Stimulated activated naive CD8-positive, alpha-beta T cell treated with anti-CD3 and anti-CD28 coated beads, Interleukin-15, amount 100 ng/mL, for 72 hours (primary cell): ENCODE results near the gene KCTD18.
A peak's percentile ranks its signal among the peaks of the same experiment; 100 is the strongest.

Experiments used
- ATAC-seq: fragments of 150-1000 bp; cut with Tn5 transposase; 2 replicates; pipeline ENCODE4 v1.10.0; 2021; ENCODE audit warnings: mild to moderate bottlenecking, moderate library complexity
- DNase-seq, 2 donors: peaks; one replicate each; pipeline ENCODE4 v3.0.0; 2021 to 2022
- H3K27ac Mint-ChIP-seq, 2 donors: one replicate each; pipeline ENCODE4 v1.8.0; 2022; ENCODE audit warnings: mild to moderate bottlenecking in 2 of 2, mixed read lengths in 2 of 2, moderate library complexity in 2 of 2
- H3K27me3 Mint-ChIP-seq: one replicate; pipeline ENCODE4 v1.8.0; 2022; ENCODE audit warnings: mixed read lengths
- H3K4me1 Mint-ChIP-seq: one replicate; pipeline ENCODE4 v1.8.0; 2022; ENCODE audit warnings: mild to moderate bottlenecking, mixed read lengths
- H3K4me3 Mint-ChIP-seq, 2 donors: one replicate each; pipeline ENCODE4 v1.8.0; 2022; ENCODE audit warnings: mild to moderate bottlenecking in 2 of 2, mixed read lengths in 2 of 2, moderate library complexity in 1 of 2
- H3K9me3 Mint-ChIP-seq, 2 donors: one replicate each; pipeline ENCODE4 v1.8.0; 2022; ENCODE audit warnings: mixed read lengths in 2 of 2

The KCTD18 gene

GRCh38 chr2:200509612-200510433, at the start of gene KCTD18:
Gene KCTD18 (minus strand): TSS chr2:200510068. CDS start chr2:200507016, 3,052 bp downstream.
- peak within 1 kb of the TSS; percentile 93 to 95 for H3K27ac Mint-ChIP-seq
- H3K27me3 Mint-ChIP-seq, result no peaks in the 10 kb centered on the region
- no peaks in the 10 kb centered on the region for H3K9me3 Mint-ChIP-seq
- ATAC-seq (peak; percentile 98), DNase-seq (peak; percentile 89 to 92)
- peaks cover 12% of the 10 kb centered on the region for H3K4me1 Mint-ChIP-seq
- H3K4me3 Mint-ChIP-seq, result peak within 1 kb of the TSS; percentile 90 to 93

GRCh38 chr2:200540793-200541192, 30.9 kb upstream of the KCTD18 start:
- ATAC-seq (no peak), DNase-seq (no peak)
- Mint-ChIP-seq H3K27me3 (no peaks in the 10 kb centered on the region), H3K4me1 (no peaks in the 10 kb centered on the region), H3K27ac (no peak overlapping the region), H3K9me3 (no peaks in the 10 kb centered on the region), H3K4me3 (no peak overlapping the region)

GRCh38 chr2:200538139-200538538, 28.3 kb upstream of the KCTD18 start:
- ATAC-seq, result no peak
- Mint-ChIP-seq H3K27ac (no peak overlapping the region), H3K4me3 (no peak overlapping the region), H3K27me3 (no peaks in the 10 kb centered on the region), H3K4me1 (no peaks in the 10 kb centered on the region), H3K9me3 (no peaks in the 10 kb centered on the region)
- no peak for DNase-seq

GRCh38 chr2:200534572-200534971, 24.7 kb upstream of the KCTD18 start:
- Mint-ChIP-seq H3K4me3 (no peak overlapping the region), H3K4me1 (no peaks in the 10 kb centered on the region), H3K9me3 (no peaks in the 10 kb centered on the region), H3K27me3 (no peaks in the 10 kb centered on the region), H3K27ac (no peak overlapping the region)
- ATAC-seq, result no peak
- no peak for DNase-seq

GRCh38 chr2:200533754-200534153, 23.9 kb upstream of the KCTD18 start:
- H3K27ac Mint-ChIP-seq, result no peak overlapping the region
- no peak overlapping the region for H3K4me3 Mint-ChIP-seq
- peaks cover 1% of the 10 kb centered on the region for H3K4me1 Mint-ChIP-seq
- ATAC-seq (no peak), DNase-seq (no peak)
- no peaks in the 10 kb centered on the region for H3K27me3 Mint-ChIP-seq
- H3K9me3 Mint-ChIP-seq, result no peaks in the 10 kb centered on the region

GRCh38 chr2:200528228-200528627, 18.4 kb upstream of the KCTD18 start:
- peaks cover 28% of the 10 kb centered on the region for H3K4me1 Mint-ChIP-seq
- DNase-seq, result no peak
- peak overlapping the region in 1 of 2 donors; percentile 14 for H3K27ac Mint-ChIP-seq
- no peaks in the 10 kb centered on the region for H3K27me3 Mint-ChIP-seq
- no peak for ATAC-seq
- H3K4me3 Mint-ChIP-seq, result no peak overlapping the region
- no peaks in the 10 kb centered on the region for H3K9me3 Mint-ChIP-seq

GRCh38 chr2:200525882-200526651, 16.2 kb upstream of the KCTD18 start, which contains the start of gene SGO2:
Gene SGO2 (plus strand): TSS chr2:200526207. CDS start chr2:200532976, 6,769 bp downstream.
- H3K27me3 Mint-ChIP-seq, result no peaks in the 10 kb centered on the region
- H3K4me3 Mint-ChIP-seq, result peak within 1 kb of the TSS; percentile 88 to 96
- no peaks in the 10 kb centered on the region for H3K9me3 Mint-ChIP-seq
- DNase-seq (peak; percentile 93 to 97), ATAC-seq (peak; percentile 99)
- peak within 1 kb of the TSS; percentile 87 to 97 for H3K27ac Mint-ChIP-seq
- peaks cover 28% of the 10 kb centered on the region for H3K4me1 Mint-ChIP-seq

- no peaks in the 10 kb centered on the region for H3K9me3 Mint-ChIP-seq
- peaks cover 28% of the 10 kb centered on the region for H3K4me1 Mint-ChIP-seq
- ATAC-seq (no peak), DNase-seq (no peak)
- no peak overlapping the region for H3K27ac Mint-ChIP-seq
- H3K27me3 Mint-ChIP-seq, result no peaks in the 10 kb centered on the region
- H3K4me3 Mint-ChIP-seq, result peak overlapping the region; percentile 88 to 96
Observed at GRCh38 chr2:200525551-200525881, 15.6 kb upstream of the KCTD18 start.

- Mint-ChIP-seq H3K27ac (no peak overlapping the region), H3K4me1 (peaks cover 28% of the 10 kb centered on the region), H3K27me3 (no peaks in the 10 kb centered on the region), H3K9me3 (no peaks in the 10 kb centered on the region), H3K4me3 (no peak overlapping the region)
- ATAC-seq (no peak), DNase-seq (no peak)
Observed at GRCh38 chr2:200525066-200525465, 15.2 kb upstream of the KCTD18 start.

GRCh38 chr2:200523604-200524003, 13.7 kb upstream of the KCTD18 start:
- no peak for DNase-seq
- Mint-ChIP-seq H3K4me1 (peaks cover 25% of the 10 kb centered on the region), H3K27me3 (no peaks in the 10 kb centered on the region), H3K4me3 (no peak overlapping the region), H3K27ac (no peak overlapping the region), H3K9me3 (no peaks in the 10 kb centered on the region)
- no peak for ATAC-seq

GRCh38 chr2:200523158-200523557, 13.3 kb upstream of the KCTD18 start:
- Mint-ChIP-seq H3K4me1 (peaks cover 20% of the 10 kb centered on the region), H3K4me3 (no peak overlapping the region)
- ATAC-seq, result no peak

GRCh38 chr2:200515155-200515554, 5.3 kb upstream of the KCTD18 start:
- Mint-ChIP-seq H3K4me3 (no peak overlapping the region), H3K27ac (no peak overlapping the region), H3K4me1 (no peaks in the 10 kb centered on the region), H3K27me3 (no peaks in the 10 kb centered on the region), H3K9me3 (peaks cover 0 to 11% of the 10 kb centered on the region in 2 donors)
- ATAC-seq, result no peak
- no peak for DNase-seq

More at GRCh38 chr2:200523158-200523557, 13.3 kb upstream of the KCTD18 start:
- no peaks in the 10 kb centered on the region for H3K27me3 Mint-ChIP-seq
- H3K9me3 Mint-ChIP-seq, result no peaks in the 10 kb centered on the region
- DNase-seq, result no peak
- H3K27ac Mint-ChIP-seq, result no peak overlapping the region

GRCh38 chr2:200509235-200509611, 645 bp downstream of the KCTD18 start:
- peaks cover 12% of the 10 kb centered on the region for H3K4me1 Mint-ChIP-seq
- H3K27ac Mint-ChIP-seq, result peak overlapping the region; percentile 93 to 95
- DNase-seq (no peak), ATAC-seq (peak; percentile 8)
- no peaks in the 10 kb centered on the region for H3K27me3 Mint-ChIP-seq
- H3K9me3 Mint-ChIP-seq, result no peaks in the 10 kb centered on the region
- peak overlapping the region; percentile 90 to 93 for H3K4me3 Mint-ChIP-seq

- peaks cover 12% of the 10 kb centered on the region for H3K4me1 Mint-ChIP-seq
- no peak for DNase-seq
- no peak for ATAC-seq
- H3K4me3 Mint-ChIP-seq, result no peak overlapping the region
- no peaks in the 10 kb centered on the region for H3K27me3 Mint-ChIP-seq
- H3K27ac Mint-ChIP-seq, result no peak overlapping the region
- H3K9me3 Mint-ChIP-seq, result no peaks in the 10 kb centered on the region
Observed at GRCh38 chr2:200507179-200507578, 2.7 kb downstream of the KCTD18 start.

- Mint-ChIP-seq H3K4me3 (no peak overlapping the region), H3K27me3 (no peaks in the 10 kb centered on the region), H3K4me1 (peaks cover 12% of the 10 kb centered on the region), H3K9me3 (no peaks in the 10 kb centered on the region), H3K27ac (no peak overlapping the region)
- DNase-seq, result no peak
- no peak for ATAC-seq
Observed at GRCh38 chr2:200506679-200507078, 3.2 kb downstream of the KCTD18 start.

GRCh38 chr2:200502196-200502595, 7.7 kb downstream of the KCTD18 start:
- ATAC-seq (no peak), DNase-seq (no peak)
- Mint-ChIP-seq H3K27me3 (no peaks in the 10 kb centered on the region), H3K27ac (no peak overlapping the region), H3K4me1 (peaks cover 10% of the 10 kb centered on the region), H3K9me3 (no peaks in the 10 kb centered on the region), H3K4me3 (no peak overlapping the region)
